ENCODE results near the gene BABAM2. TPM values are rescaled to one million over a fixed set of nuclear protein-coding genes. Genes with fewer than 3 reads are reported as not detected.

The BABAM2 gene
- total RNA-seq, 2 experiments from 2014 or later = 41.8 to 47.2 TPM

DNA sequence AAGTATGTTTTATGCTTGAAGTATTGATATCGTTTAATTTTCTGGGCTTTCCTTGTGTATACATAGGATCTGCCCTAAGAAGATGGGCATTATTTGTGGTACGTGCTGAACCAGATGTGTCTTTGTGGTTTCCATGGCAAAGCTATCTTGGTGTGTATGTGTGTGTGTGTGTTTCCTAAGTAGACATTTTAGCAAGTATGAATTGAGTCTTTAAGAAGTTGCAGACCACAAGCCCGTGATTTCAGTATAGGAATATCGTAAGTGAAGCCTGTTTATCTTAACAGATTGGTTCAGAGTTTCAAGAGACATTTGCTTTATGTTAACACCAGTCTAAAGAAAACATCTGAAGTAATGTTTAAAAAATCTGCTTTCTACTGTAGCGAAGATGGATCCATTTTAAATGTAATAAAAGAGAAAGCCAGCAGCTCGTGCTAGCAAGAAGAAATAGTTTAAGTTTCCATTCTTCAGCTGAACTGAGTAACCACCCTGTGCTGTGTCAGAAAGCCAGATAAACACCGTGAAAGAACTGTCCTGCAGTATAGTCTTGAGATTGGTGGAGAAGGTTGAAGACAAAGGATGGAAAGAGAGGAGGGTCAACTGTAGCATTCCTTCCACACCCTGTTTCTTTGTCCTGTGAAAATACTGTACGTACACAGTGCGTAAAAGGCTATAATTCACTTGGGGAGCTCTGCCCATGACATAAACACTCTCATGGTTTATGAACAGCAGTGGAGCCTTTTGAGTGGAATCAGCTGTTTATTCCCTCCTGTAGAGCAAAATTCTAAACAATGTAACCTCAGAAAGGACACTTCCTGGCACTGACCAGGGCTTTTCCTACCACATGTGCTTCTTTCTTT is 410.2 kb downstream of the BABAM2 start:
- peaks cover 5% of the 10 kb centered on the region for H3K9me3 Mint-ChIP-seq
- no peak overlapping the region for H3K4me3 Mint-ChIP-seq
- no peaks in the 10 kb centered on the region for H3K27me3 Mint-ChIP-seq (ENCODE audit: low read depth)
- no peak for DNase-seq
- H3K4me1 Mint-ChIP-seq (ENCODE audit: low read depth) = no peaks in the 10 kb centered on the region
- H3K27ac Mint-ChIP-seq = no peak overlapping the region
- H3K36me3 Mint-ChIP-seq (ENCODE audit: low read depth) = peaks cover 25% of the 10 kb centered on the region
- intact Hi-C loops (cut with micrococcal nuclease) = no loop called here
- CTCF ChIA-PET = no interaction called here

DNA sequence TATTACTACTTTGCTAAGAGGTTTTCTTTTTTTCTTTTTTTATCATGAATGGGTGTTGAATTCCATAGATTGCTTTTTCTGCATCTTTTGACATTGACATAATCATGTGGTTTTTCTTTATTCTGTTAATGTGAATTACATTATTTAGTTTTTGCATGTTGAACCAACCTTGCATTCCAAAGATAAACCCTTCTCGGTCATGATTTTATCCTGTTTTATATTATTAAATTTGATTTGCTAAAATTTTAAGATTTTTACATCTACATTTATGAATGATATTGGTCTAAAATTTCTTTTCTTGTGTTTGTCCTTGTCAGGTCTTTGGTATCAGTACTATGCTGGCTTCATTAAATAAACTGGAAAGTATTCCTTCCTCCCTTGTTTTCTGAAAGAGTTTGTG is 414.7 kb downstream of the BABAM2 start:
- intact Hi-C loops (cut with micrococcal nuclease) = no loop called here
- Mint-ChIP-seq H3K4me3 (no peak overlapping the region), H3K36me3 (ENCODE audit: low read depth) (peaks cover 24% of the 10 kb centered on the region), H3K27me3 (ENCODE audit: low read depth) (no peaks in the 10 kb centered on the region), H3K27ac (no peak overlapping the region), H3K4me1 (ENCODE audit: low read depth) (no peaks in the 10 kb centered on the region), H3K9me3 (peaks cover 5% of the 10 kb centered on the region)
- CTCF ChIA-PET = no interaction called here
- DNase-seq = no peak

DNA sequence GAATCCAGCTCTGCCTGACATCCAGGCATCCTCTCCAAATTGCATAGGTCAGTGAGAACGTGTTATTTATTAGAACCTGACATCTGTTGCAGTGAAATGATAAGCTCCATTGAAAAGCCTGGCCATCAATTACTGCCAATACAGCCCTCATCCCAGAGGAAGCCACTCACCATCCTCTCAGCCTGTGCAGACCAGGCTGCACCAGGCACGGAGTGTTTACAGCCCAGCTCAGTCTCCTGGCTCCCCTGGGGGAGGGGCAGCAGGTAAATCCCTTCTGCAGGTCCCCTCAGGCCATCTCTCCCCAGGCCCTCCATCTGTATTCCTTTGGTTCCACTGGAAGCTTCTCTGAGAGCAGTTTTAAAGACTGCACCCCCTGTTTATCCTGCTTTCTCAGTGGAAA is 419.6 kb downstream of the BABAM2 start:
- H3K27me3 Mint-ChIP-seq (ENCODE audit: low read depth) = no peaks in the 10 kb centered on the region
- no peak overlapping the region for H3K27ac Mint-ChIP-seq
- no peak for DNase-seq
- no peaks in the 10 kb centered on the region for H3K4me1 Mint-ChIP-seq (ENCODE audit: low read depth)
- CTCF ChIA-PET = interaction anchor here (0.6 to 0.7 kb wide), 2 partner anchors 180 to 200 kb away, joined by 3 to 4 read pairs; no protein-coding TSS in a partner anchor
- intact Hi-C loops (cut with micrococcal nuclease) = no loop called here
- peaks cover 2% of the 10 kb centered on the region for H3K9me3 Mint-ChIP-seq
- H3K4me3 Mint-ChIP-seq = no peak overlapping the region
- H3K36me3 Mint-ChIP-seq (ENCODE audit: low read depth) = peaks cover 1% of the 10 kb centered on the region

DNA sequence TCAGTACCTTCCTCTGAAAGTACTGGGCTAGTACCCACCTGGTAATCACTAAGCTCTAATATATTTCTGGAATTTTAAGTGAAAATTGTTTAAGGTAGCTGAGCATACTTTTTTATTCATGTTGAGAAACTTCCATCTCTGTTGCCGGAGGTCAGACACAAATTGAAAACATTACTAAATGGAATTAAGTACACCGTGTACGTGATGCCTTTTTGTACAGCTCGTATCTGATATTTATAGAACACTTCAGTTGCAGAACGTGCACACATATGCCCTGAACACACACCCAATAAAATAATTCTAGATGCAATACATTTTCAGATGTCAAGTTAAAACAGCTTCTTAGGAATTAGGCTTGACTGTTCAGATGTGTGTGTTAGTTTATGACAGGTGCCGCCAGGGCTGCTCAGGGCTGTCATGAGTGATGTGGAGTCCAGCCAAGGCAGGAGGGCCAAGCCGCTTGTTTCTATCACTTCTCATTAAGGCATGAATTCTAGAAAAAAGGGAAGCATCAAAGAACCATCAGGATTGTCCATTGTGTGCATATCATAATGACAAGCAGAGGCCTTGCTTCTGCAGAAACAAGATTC is 421.2 kb downstream of the BABAM2 start:
- Mint-ChIP-seq H3K9me3 (no peaks in the 10 kb centered on the region), H3K4me3 (no peak overlapping the region), H3K27ac (no peak overlapping the region), H3K4me1 (ENCODE audit: low read depth) (no peaks in the 10 kb centered on the region), H3K36me3 (ENCODE audit: low read depth) (peaks cover 1% of the 10 kb centered on the region), H3K27me3 (ENCODE audit: low read depth) (no peaks in the 10 kb centered on the region)
- no peak for DNase-seq
- CTCF ChIA-PET = no interaction called here
- intact Hi-C loops (cut with micrococcal nuclease) = no loop called here

DNA sequence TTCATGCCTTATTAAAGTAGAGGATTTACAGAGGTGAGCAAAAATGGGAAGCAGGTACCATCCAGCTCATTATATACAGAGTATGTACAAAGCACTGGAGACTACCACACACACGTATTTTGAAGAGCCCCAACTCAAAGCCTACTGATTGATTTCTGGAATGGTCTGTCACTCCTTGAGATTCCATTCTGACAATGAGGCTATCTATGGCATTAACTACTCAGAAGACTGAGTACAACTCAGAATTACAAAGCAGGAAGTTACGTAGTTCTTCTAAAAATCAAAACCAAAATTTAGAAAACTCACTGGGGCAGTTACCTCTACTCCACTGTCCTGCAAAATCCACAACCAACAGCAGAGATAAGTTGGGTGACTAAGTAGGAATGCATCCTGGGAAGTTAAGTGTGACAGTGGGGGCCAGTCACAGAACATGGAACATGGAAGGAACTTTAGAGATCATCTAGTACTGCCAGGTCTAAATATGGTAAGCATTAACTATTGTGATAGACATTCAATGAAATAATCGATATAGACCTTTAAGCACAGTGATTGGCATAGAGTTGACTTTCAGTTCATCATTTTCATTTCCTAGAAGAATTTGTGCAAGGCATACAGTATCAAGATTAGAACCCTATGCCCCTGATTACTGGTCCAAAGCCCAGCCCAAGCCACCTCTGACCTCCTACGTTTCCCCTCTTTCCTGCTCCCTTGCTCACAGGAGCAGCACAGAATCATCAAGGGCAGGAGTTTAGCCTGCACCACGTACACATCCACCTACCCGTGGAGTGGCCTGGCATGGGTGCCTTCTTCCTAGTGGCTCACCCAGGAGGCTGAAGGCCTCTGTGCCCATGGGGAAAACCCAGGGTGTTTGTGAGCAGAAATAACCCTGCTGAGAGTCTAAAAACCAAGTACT is 422.0 kb downstream of the BABAM2 start:
- H3K36me3 Mint-ChIP-seq (ENCODE audit: low read depth) = no peaks in the 10 kb centered on the region
- intact Hi-C loops (cut with micrococcal nuclease) = no loop called here
- no peak overlapping the region for H3K27ac Mint-ChIP-seq
- no peaks in the 10 kb centered on the region for H3K4me1 Mint-ChIP-seq (ENCODE audit: low read depth)
- no peak overlapping the region for H3K4me3 Mint-ChIP-seq
- no peaks in the 10 kb centered on the region for H3K27me3 Mint-ChIP-seq (ENCODE audit: low read depth)
- CTCF ChIA-PET = no interaction called here
- DNase-seq = no peak
- H3K9me3 Mint-ChIP-seq = no peaks in the 10 kb centered on the region

- intact Hi-C loops (cut with micrococcal nuclease) = no loop called here
- no peak overlapping the region for H3K27ac Mint-ChIP-seq
- CTCF ChIA-PET = no interaction called here
- no peaks in the 10 kb centered on the region for H3K27me3 Mint-ChIP-seq (ENCODE audit: low read depth)
- H3K9me3 Mint-ChIP-seq = no peaks in the 10 kb centered on the region
- no peak for DNase-seq
- H3K4me1 Mint-ChIP-seq (ENCODE audit: low read depth) = no peaks in the 10 kb centered on the region
- no peak overlapping the region for H3K4me3 Mint-ChIP-seq
- H3K36me3 Mint-ChIP-seq (ENCODE audit: low read depth) = no peaks in the 10 kb centered on the region
These were observed 422.8 kb downstream of the BABAM2 start for GRCh38 chr2:28313220-28313784.

- Mint-ChIP-seq H3K4me1 (ENCODE audit: low read depth) (no peaks in the 10 kb centered on the region), H3K27me3 (ENCODE audit: low read depth) (no peaks in the 10 kb centered on the region), H3K27ac (no peak overlapping the region), H3K36me3 (ENCODE audit: low read depth) (no peaks in the 10 kb centered on the region), H3K4me3 (no peak overlapping the region), H3K9me3 (no peaks in the 10 kb centered on the region)
- intact Hi-C loops (cut with micrococcal nuclease) = no loop called here
- DNase-seq = no peak
- CTCF ChIA-PET = no interaction called here
These were observed 424.4 kb downstream of the BABAM2 start for GRCh38 chr2:28314968-28315367.

DNA sequence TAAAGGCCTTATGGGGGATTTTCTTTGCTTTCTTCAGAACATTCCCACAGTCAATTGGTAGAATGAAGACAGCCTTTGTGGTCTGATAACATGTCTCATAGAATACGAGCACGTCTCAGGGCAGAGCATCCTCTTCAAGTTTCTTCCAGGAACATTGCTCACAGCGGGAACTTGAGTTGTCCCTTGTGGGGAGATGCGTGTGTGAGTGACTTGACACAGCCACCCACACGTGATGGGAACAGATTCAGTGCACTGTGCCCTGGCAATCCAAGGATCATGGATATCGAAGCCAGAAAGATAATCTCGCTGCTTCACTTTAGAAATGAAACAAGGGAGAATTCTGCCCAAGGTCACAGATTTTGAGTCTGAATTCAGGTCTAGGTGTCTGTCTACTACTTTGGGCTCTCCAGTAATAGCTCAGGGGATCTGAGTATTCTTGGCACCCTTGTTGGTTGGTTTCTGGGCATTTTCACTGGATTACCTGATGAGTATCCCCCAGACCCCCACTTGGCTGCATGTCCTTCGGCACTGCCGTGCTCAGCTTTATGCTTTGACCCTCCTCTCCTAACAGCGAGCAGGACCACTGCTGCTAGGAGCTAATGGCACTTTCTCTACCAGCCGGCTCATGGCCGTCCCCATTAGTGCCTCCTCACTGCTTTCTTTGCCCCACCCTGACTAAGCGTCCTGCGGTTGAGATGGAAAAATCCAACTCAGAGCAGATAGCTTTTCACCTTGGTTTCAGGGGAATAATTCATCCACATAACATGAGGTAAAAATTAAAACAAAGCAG is 426.2 kb downstream of the BABAM2 start:
- Mint-ChIP-seq H3K27me3 (ENCODE audit: low read depth) (no peaks in the 10 kb centered on the region), H3K36me3 (ENCODE audit: low read depth) (no peaks in the 10 kb centered on the region), H3K4me3 (no peak overlapping the region), H3K4me1 (ENCODE audit: low read depth) (no peaks in the 10 kb centered on the region), H3K9me3 (no peaks in the 10 kb centered on the region), H3K27ac (no peak overlapping the region)
- DNase-seq = no peak
- CTCF ChIA-PET = no interaction called here
- intact Hi-C loops (cut with micrococcal nuclease) = no loop called here

DNA sequence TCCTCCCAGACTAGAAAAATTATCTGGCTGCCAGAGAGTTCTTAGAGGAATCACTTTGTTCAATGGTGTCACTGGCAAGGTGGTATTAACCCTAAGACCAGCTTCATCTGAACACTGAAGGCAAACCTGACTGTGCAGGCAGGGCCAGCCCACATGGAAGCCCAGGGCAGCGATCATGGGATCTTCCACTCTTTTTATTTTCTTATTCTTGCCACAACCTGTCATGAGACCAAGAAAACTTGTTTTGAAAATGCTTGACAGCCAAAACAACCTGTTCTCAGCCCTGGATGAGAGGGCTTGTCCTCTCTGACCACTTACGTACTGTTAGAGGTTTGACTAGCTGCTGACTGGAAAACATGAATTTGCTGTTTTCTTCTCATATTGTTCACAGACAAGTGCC is 426.9 kb downstream of the BABAM2 start:
- CTCF ChIA-PET = interaction anchor here (0.6 kb wide), 1 partner anchor 69 kb away, joined by 4 read pairs; no protein-coding TSS in a partner anchor
- no peaks in the 10 kb centered on the region for H3K4me1 Mint-ChIP-seq (ENCODE audit: low read depth)
- H3K27ac Mint-ChIP-seq = no peak overlapping the region
- no peak for DNase-seq
- intact Hi-C loops (cut with micrococcal nuclease) = no loop called here
- H3K9me3 Mint-ChIP-seq = no peaks in the 10 kb centered on the region
- no peaks in the 10 kb centered on the region for H3K36me3 Mint-ChIP-seq (ENCODE audit: low read depth)
- H3K27me3 Mint-ChIP-seq (ENCODE audit: low read depth) = no peaks in the 10 kb centered on the region
- no peak overlapping the region for H3K4me3 Mint-ChIP-seq

DNA sequence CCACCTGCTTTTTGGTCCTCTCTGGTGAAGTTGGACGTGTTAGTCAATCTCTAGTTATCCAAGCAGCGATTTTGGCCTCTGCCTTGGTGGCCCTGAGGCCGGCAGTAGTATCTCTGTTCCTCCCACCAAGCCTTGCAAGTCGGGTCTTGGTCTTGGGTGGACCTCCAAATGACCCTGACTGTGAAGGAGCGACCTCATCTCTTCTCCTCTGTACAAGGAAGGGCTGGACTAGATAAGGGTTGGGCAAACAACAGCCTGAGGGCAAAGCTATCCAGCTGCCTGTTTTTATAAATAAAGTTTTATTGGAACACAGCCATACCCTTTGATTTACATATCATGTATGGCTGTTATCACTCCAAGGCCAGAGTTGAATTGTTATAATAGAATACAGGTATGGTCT is 427.5 kb downstream of the BABAM2 start:
- Mint-ChIP-seq H3K9me3 (no peaks in the 10 kb centered on the region), H3K27ac (no peak overlapping the region)

GRCh38 chr2:28318462-28319117 is 428.1 kb downstream of the BABAM2 start:
- Mint-ChIP-seq H3K36me3 (ENCODE audit: low read depth) (no peaks in the 10 kb centered on the region), H3K9me3 (no peaks in the 10 kb centered on the region), H3K27me3 (ENCODE audit: low read depth) (no peaks in the 10 kb centered on the region), H3K4me1 (ENCODE audit: low read depth) (no peaks in the 10 kb centered on the region), H3K27ac (no peak overlapping the region), H3K4me3 (no peak overlapping the region)
- intact Hi-C loops (cut with micrococcal nuclease) = no loop called here
- CTCF ChIA-PET = no interaction called here
- DNase-seq = no peak

More for the DNA sequence above, 427.5 kb downstream of the BABAM2 start:
- intact Hi-C loops (cut with micrococcal nuclease) = no loop called here
- DNase-seq = no peak
- H3K27me3 Mint-ChIP-seq (ENCODE audit: low read depth) = no peaks in the 10 kb centered on the region
- CTCF ChIA-PET = interaction anchor here (0.6 kb wide), 1 partner anchor 70 kb away, joined by 4 read pairs; no protein-coding TSS in a partner anchor
- no peak overlapping the region for H3K4me3 Mint-ChIP-seq
- no peaks in the 10 kb centered on the region for H3K4me1 Mint-ChIP-seq (ENCODE audit: low read depth)
- H3K36me3 Mint-ChIP-seq (ENCODE audit: low read depth) = no peaks in the 10 kb centered on the region
